Thoracic aorta (tissue), 2 donors: ENCODE measurements around the gene MAP9. TPM values are rescaled to one million over a fixed set of nuclear protein-coding genes. Genes with fewer than 3 reads are reported as not detected.

ENCODE experiments used
- ATAC-seq: fragments of 150-250 bp; one replicate; pipeline ENCODE4 v1.8.0; 2017; ENCODE audit warnings: low read depth; ENCODE audit not compliant: insufficient number of reproducible peaks, low FRiP score
- DNase-seq: peaks from one replicate; pipeline ENCODE4 v3.0.0-alpha.2; 2020; ENCODE audit warnings: low spot score
- H3K27ac ChIP-seq, 2 donors: fragments of 200-600 bp; sonication (generic); 1 replicate in 1 of 2; 2 replicates in 1 of 2; pipeline ENCODE4 v1.5.1; 2016; ENCODE audit warnings: mild to moderate bottlenecking in 2 of 2, moderate library complexity in 2 of 2
- H3K27me3 ChIP-seq: fragments of 200-600 bp; sonication (generic); replicated peaks from 2 replicates; pipeline ENCODE4 v1.6.0; 2016; ENCODE audit warnings: mild to moderate bottlenecking; ENCODE audit not compliant: insufficient read depth
- H3K36me3 ChIP-seq: fragments of 200-600 bp; sonication (generic); one replicate; pipeline ENCODE4 v1.5.1; 2016
- H3K4me1 ChIP-seq, 2 donors: fragments of 200-600 bp; sonication (generic); 1 replicate in 1 of 2; 2 replicates in 1 of 2; pipeline versions ENCODE4 v1.5.1 to v1.6.0; 2016; ENCODE audit warnings: low read depth in 2 of 2, mild to moderate bottlenecking in 1 of 2; ENCODE audit not compliant: control insufficient read depth in 1 of 2
- H3K4me3 ChIP-seq: fragments of 200-600 bp; sonication (generic); 2 replicates; pipeline ENCODE4 v1.5.1; 2016; ENCODE audit warnings: mild to moderate bottlenecking
- H3K9me3 ChIP-seq: fragments of 200-600 bp; sonication (generic); 2 replicates; pipeline ENCODE4 v1.5.1; 2016
- total RNA-seq, 2 donors: library from RNA; depleted of rRNA; stranded (reverse); fragments of >200 nt; gene quantifications; one replicate each; pipeline versions ENCODE4 v1.1.0 to v1.2.3, GENCODE V29; 2016
- TF ChIP-seq, protein P1 (sequence below): fragments of 200-600 bp; sonication (generic); IDR thresholded peaks from one replicate; pipeline ENCODE4 v1.5.1; 2019; ENCODE audit warnings: antibody characterized with exemption

Gene MAP9
- total RNA-seq, 2 donors from 2014 or later, result 12.9 to 22.5 TPM

DNA sequence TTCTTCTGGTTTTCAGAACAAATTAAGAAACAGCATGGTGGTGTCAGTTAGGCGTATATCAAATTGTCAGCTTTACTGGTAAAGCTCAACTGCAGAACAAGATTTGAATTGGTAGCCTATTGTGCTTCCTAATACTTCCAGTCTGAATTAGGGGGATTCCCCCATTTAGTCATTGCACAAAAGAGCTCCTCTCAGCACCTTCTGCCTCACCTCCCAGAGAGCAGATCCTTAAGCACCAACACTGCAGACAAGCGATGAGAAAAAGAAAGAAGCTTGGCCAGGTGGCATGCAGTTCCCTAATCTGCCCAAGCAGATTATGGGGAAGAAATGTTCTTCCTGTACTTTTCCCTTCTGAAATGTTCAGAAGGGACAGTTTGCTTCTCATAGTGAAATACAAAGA, 9.2 kb downstream of the MAP9 start:
- no peaks in the 10 kb centered on the region for H3K9me3 ChIP-seq
- no peaks in the 10 kb centered on the region for H3K36me3 ChIP-seq
- TF ChIP-seq, protein P1, sequence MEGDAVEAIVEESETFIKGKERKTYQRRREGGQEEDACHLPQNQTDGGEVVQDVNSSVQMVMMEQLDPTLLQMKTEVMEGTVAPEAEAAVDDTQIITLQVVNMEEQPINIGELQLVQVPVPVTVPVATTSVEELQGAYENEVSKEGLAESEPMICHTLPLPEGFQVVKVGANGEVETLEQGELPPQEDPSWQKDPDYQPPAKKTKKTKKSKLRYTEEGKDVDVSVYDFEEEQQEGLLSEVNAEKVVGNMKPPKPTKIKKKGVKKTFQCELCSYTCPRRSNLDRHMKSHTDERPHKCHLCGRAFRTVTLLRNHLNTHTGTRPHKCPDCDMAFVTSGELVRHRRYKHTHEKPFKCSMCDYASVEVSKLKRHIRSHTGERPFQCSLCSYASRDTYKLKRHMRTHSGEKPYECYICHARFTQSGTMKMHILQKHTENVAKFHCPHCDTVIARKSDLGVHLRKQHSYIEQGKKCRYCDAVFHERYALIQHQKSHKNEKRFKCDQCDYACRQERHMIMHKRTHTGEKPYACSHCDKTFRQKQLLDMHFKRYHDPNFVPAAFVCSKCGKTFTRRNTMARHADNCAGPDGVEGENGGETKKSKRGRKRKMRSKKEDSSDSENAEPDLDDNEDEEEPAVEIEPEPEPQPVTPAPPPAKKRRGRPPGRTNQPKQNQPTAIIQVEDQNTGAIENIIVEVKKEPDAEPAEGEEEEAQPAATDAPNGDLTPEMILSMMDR, result no peak
- H3K27ac ChIP-seq, result no peak overlapping the region
- ATAC-seq (no peak), DNase-seq (no peak)
- H3K4me3 ChIP-seq, result no peak overlapping the region
- H3K4me1 ChIP-seq, result no peaks in the 10 kb centered on the region
- H3K27me3 ChIP-seq, result no peaks in the 10 kb centered on the region

DNA sequence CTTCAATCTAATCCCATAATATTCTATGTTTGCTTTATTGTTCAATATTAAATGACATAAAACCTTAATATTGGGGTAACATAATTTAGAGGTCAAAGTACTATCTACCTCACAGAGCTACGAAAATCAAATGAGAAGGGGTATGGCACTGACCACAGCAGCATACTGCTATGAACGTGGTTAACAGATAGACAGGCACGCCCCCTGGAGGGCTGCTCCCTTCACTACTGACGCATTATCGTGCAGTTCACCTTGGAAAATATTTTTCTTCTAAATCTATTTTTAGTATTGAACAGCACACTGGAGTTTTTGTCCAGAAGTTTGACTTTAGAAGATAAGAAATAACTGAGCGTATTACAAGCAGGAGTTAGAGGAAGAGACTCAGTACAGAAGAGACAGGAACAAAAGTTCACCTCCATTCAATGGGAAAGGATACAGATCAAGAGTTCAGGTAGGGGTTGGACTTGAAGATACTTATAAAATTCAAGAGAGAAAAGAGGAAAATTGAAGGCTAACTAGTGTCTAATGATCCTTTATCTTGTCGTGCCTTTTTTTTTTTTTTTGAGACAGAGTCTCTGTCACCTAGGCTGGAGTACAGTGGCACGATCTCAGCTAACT, 22.7 kb downstream of the MAP9 start:
- Histone ChIP-seq H3K27me3 (no peaks in the 10 kb centered on the region), H3K4me1 (peaks cover 0 to 12% of the 10 kb centered on the region in 2 donors), H3K36me3 (peaks cover 3% of the 10 kb centered on the region), H3K9me3 (no peaks in the 10 kb centered on the region), H3K27ac (peak overlapping the region in 1 of 2 donors; percentile 42), H3K4me3 (peak overlapping the region; percentile 46)
- no peak for ATAC-seq
- TF ChIP-seq, protein P1, result peak; percentile 64
- DNase-seq, result peak; percentile 13

DNA sequence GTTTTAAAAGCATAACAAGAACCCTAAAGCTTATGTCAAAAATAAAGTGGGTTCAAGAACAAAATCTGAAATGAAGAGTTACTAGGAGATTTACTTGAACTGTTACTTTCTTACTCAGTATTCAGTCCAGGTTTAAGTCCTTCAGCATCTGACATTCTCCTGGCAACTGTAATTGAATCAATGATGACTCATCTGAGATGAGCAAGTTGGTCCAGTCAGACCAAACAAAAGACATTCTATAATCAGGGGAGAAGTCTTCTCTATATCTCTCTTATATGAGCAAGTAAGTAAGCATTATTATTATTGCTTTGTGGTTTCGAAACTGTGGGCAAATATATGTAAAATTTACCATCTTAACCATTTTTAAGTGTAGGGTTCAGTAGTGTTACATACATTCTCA, 34.6 kb downstream of the MAP9 start:
- TF ChIP-seq, protein P1, result no peak
- peaks cover 5% of the 10 kb centered on the region for H3K36me3 ChIP-seq
- H3K4me1 ChIP-seq, result no peaks in the 10 kb centered on the region
- H3K4me3 ChIP-seq, result no peak overlapping the region
- ATAC-seq (no peak), DNase-seq (no peak)
- H3K27ac ChIP-seq, result no peak overlapping the region
- no peaks in the 10 kb centered on the region for H3K9me3 ChIP-seq
- H3K27me3 ChIP-seq, result no peaks in the 10 kb centered on the region

DNA sequence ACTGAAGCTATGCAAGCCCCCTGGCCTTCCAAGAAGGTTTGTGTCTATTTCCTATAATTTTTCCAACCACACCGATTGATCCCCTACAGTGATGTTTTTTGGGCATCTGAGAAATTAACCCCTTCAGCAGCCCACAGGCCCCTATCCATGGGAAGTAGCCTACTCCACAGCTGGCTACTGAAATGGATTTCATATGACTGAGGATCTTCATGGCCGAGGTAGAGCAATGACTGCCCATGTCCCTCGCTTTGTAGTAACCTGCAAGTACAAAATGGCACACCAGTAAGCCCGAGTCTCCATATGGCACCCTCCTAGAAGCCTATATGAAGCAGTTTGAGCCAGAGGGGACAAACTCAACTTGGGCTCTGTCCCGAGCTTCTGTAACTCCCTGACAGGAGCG, 36.8 kb downstream of the MAP9 start:
- Histone ChIP-seq H3K4me1 (no peaks in the 10 kb centered on the region), H3K9me3 (no peaks in the 10 kb centered on the region), H3K27me3 (no peaks in the 10 kb centered on the region), H3K36me3 (peaks cover under 1% of the 10 kb centered on the region), H3K27ac (no peak overlapping the region), H3K4me3 (no peak overlapping the region)
- ATAC-seq (no peak), DNase-seq (no peak)
- TF ChIP-seq, protein P1, result no peak

DNA sequence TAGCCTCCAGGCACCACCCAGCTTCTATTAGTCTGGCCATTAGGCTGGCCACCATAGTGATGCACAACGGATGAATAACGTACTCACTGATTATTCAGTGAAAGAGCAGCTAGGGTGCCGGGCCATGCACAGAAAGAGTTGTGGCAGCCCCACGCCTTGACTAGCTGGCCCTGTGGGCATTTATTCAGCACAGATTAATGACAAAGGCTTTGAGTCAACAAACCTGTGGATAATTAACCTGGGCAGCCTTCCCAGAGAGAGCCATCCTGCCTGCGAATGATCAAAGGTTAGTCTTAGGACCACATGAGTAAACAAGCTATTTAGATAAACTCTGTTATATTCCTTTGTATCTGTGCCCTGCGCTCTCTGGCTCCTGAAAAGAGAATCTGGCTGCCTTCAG, 37.2 kb downstream of the MAP9 start:
- H3K4me3 ChIP-seq, result no peak overlapping the region
- TF ChIP-seq, protein P1, result no peak
- no peaks in the 10 kb centered on the region for H3K36me3 ChIP-seq
- H3K4me1 ChIP-seq, result no peaks in the 10 kb centered on the region
- ATAC-seq (no peak), DNase-seq (no peak)
- no peaks in the 10 kb centered on the region for H3K9me3 ChIP-seq
- H3K27ac ChIP-seq, result no peak overlapping the region
- no peaks in the 10 kb centered on the region for H3K27me3 ChIP-seq
